Tibial nerve (tissue), 4 donors: ENCODE data around the gene CLIC5. TPM values are rescaled to one million over a fixed set of nuclear protein-coding genes. Genes with fewer than 3 reads are reported as not detected.

Source experiments
- DNase-seq, 2 donors: peaks; one replicate each; pipeline ENCODE4 v3.0.0-alpha.2; 2019; ENCODE audit warnings: low spot score in 2 of 2
- H3K27ac ChIP-seq, 4 donors: fragments of 200-600 bp; sonication (generic) in 3 of 4; one replicate each; pipeline ENCODE4 v1.5.1; 2017 to 2019; ENCODE audit warnings: mild to moderate bottlenecking in 1 of 4
- H3K27me3 ChIP-seq, 2 donors: fragments of 200-600 bp; sonication (generic) in 1 of 2; one replicate each; pipeline versions ENCODE4 v1.5.1 to v1.6.0; 2017 to 2019
- H3K36me3 ChIP-seq, 3 donors: fragments of 200-600 bp; sonication (generic); one replicate each; pipeline ENCODE4 v1.5.1; 2018 to 2019
- H3K4me1 ChIP-seq, 4 donors: fragments of 200-600 bp; sonication (generic) in 3 of 4; one replicate each; pipeline ENCODE4 v1.5.1; 2017 to 2019
- H3K4me3 ChIP-seq, 4 donors: fragments of 200-600 bp; sonication (generic) in 3 of 4; one replicate each; pipeline ENCODE4 v1.5.1; 2017 to 2019; ENCODE audit warnings: mild to moderate bottlenecking in 1 of 4, moderate library complexity in 1 of 4
- H3K9me3 ChIP-seq, 4 donors: fragments of 200-600 bp; sonication (generic) in 3 of 4; one replicate each; pipeline ENCODE4 v1.5.1; 2017 to 2019
- CTCF ChIP-seq, 5 experiments: fragments of 200-600 bp in 3 of 5; fragments of 450-650 bp in 2 of 5; sonication (generic) in 3 of 5; IDR thresholded peaks; one replicate each; pipeline ENCODE4 v1.5.1; 2016 to 2019; ENCODE audit warnings: antibody characterized with exemption in 5 of 5, mild to moderate bottlenecking in 3 of 5, moderate library complexity in 2 of 5
- EP300 ChIP-seq, 2 donors: sonication (generic); formaldehyde crosslinking; IDR thresholded peaks; one replicate each; pipeline ENCODE4 v1.6.1; 2017; ENCODE audit warnings: antibody characterized with exemption in 2 of 2, mild to moderate bottlenecking in 1 of 2
- POLR2A ChIP-seq, 2 donors: fragments of 450-650 bp; IDR thresholded peaks; one replicate each; pipeline ENCODE4 v1.6.1; 2017; ENCODE audit warnings: antibody characterized with exemption in 2 of 2, mild to moderate bottlenecking in 2 of 2, moderate library complexity in 2 of 2
- WGBS, 2 donors: methylation state at CpG; one replicate each; pipeline ENCODE4 v1.1.5; 2018; 5-methylcytosine and 5-hydroxymethylcytosine counted together
- total RNA-seq, 4 donors: library from RNA; depleted of rRNA; stranded (reverse); fragments of >200 nt; gene quantifications; one replicate each; pipeline ENCODE4 v1.1.0, GENCODE V29; 2016

CLIC5 gene
- total RNA-seq, 4 donors from 2014 or later, result 6.6 to 47.2 (median 34.8) TPM

- peak; percentile 26 to 70 for DNase-seq
- Histone ChIP-seq H3K4me1 (peaks cover 0 to 29% (median 0%) of the 10 kb centered on the region in 4 donors), H3K9me3 (no peaks in the 10 kb centered on the region), H3K27ac (peak overlapping the region in 3 of 4 donors; percentile 17 to 75 (median 63)), H3K36me3 (no peaks in the 10 kb centered on the region), H3K27me3 (no peaks in the 10 kb centered on the region), H3K4me3 (no peak overlapping the region)
- TF ChIP-seq POLR2A (IDR thresholded peaks at IDR 0.05) (no peak), EP300 (IDR thresholded peaks at IDR 0.05) (peak; percentile 25 to 82)
- 28 to 29% methylated on average over 5 of the region's 5 CpGs for WGBS, 2 donors
Measured at GRCh38 chr6:46044881-46045617, 29.4 kb upstream of the CLIC5 start.

- no peak overlapping the region for H3K27ac ChIP-seq
- TF ChIP-seq POLR2A (IDR thresholded peaks at IDR 0.05) (no peak), CTCF (IDR thresholded peaks at IDR 0.05) (peak in 3 of 5 experiments; percentile 30 to 45 (median 40))
Measured at GRCh38 chr6:46042355-46042999, 26.8 kb upstream of the CLIC5 start.

GRCh38 chr6:46040288-46040687 lies 24.6 kb upstream of the CLIC5 start:
- no peaks in the 10 kb centered on the region for H3K9me3 ChIP-seq
- no peak for DNase-seq
- no peak overlapping the region for H3K4me3 ChIP-seq
- H3K36me3 ChIP-seq, result no peaks in the 10 kb centered on the region
- TF ChIP-seq POLR2A (IDR thresholded peaks at IDR 0.05), result no peak
- TF ChIP-seq CTCF (IDR thresholded peaks at IDR 0.05), result no peak
- TF ChIP-seq EP300 (IDR thresholded peaks at IDR 0.05), result no peak
- no peak overlapping the region for H3K27ac ChIP-seq
- WGBS, 2 donors, result 96% methylated on average over 7 of the region's 7 CpGs
- H3K27me3 ChIP-seq, result no peaks in the 10 kb centered on the region
- peaks cover 0 to 23% (median 0%) of the 10 kb centered on the region in 4 donors for H3K4me1 ChIP-seq

More at GRCh38 chr6:46042355-46042999, 26.8 kb upstream of the CLIC5 start:
- peaks cover 0 to 22% (median 0%) of the 10 kb centered on the region in 4 donors for H3K4me1 ChIP-seq
- no peaks in the 10 kb centered on the region for H3K9me3 ChIP-seq
- H3K36me3 ChIP-seq, result no peaks in the 10 kb centered on the region
- DNase-seq, result no peak
- H3K27me3 ChIP-seq, result no peaks in the 10 kb centered on the region
- no peak overlapping the region for H3K4me3 ChIP-seq
- 64 to 67% methylated on average over 5 of the region's 5 CpGs for WGBS, 2 donors

DNA sequence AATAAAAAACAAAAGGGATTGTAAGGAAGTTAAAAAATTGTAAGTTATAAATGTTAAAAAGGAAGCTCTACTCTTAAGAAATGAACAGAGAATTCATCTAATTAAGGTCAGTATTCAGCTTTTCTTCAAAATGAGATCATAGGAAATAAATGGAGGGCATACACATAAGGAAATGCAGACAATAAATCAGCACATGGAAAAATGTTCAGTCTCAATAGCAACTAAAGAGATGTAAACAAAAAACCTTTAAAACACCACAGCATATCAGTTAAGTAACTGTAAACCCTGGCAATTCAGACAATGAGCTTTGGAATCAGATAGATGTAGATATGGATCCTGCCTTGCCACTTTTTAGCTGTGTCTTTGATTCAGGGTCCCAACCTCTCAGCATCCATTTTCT lies 24.0 kb upstream of the CLIC5 start:
- no peaks in the 10 kb centered on the region for H3K36me3 ChIP-seq
- TF ChIP-seq EP300 (IDR thresholded peaks at IDR 0.05) (no peak), POLR2A (IDR thresholded peaks at IDR 0.05) (no peak), CTCF (IDR thresholded peaks at IDR 0.05) (no peak)
- no peak overlapping the region for H3K4me3 ChIP-seq
- no peaks in the 10 kb centered on the region for H3K27me3 ChIP-seq
- DNase-seq, result no peak
- H3K9me3 ChIP-seq, result no peaks in the 10 kb centered on the region
- no peak overlapping the region for H3K27ac ChIP-seq
- peaks cover 0 to 18% (median 0%) of the 10 kb centered on the region in 4 donors for H3K4me1 ChIP-seq

DNA sequence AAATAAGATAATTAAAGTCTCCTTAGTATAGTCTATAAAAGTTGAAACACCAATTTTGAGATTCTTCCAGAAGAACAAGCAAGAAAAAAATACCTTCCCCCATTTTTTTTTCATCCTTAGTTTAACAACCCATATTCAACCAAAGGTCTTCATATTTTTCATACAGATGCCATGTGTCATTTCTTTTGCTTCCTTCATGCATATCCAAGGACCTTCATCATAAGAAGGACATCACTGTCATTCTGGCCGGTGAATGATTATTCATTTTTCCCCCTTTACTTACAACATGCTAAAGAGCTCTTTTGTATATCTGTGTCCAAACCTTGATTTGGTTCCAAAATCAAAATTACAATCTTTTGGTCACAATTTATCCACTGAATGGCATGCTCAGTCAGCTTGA lies 21.3 kb upstream of the CLIC5 start:
- Histone ChIP-seq H3K9me3 (no peaks in the 10 kb centered on the region), H3K4me3 (no peak overlapping the region), H3K27me3 (no peaks in the 10 kb centered on the region), H3K36me3 (no peaks in the 10 kb centered on the region), H3K27ac (no peak overlapping the region), H3K4me1 (peaks cover 0 to 3% (median 0%) of the 10 kb centered on the region in 4 donors)
- 56 to 58% methylated on average over 1 of the region's 1 CpG for WGBS, 2 donors
- TF ChIP-seq POLR2A (IDR thresholded peaks at IDR 0.05), result no peak
- no peak for TF ChIP-seq CTCF (IDR thresholded peaks at IDR 0.05)
- no peak for TF ChIP-seq EP300 (IDR thresholded peaks at IDR 0.05)
- DNase-seq, result no peak
